SKM-1 treated with dmso at 0.1 percent for 144 hours (cell line): Measurements from ENCODE around the gene PARP12.
A peak's percentile ranks its signal among the peaks of the same experiment; 100 is the strongest.
"Not testable (repeated sequence)": the region's sequence is repeated elsewhere in the genome, so short reads cannot be mapped to it uniquely, and the experiment has no call there.

Experiments
- DNase-seq: peaks from one replicate; lab custom pipeline; 2025; ENCODE audit not compliant: unreplicated experiment; lab: John Stamatoyannopoulos, UW

PARP12 gene

DNA sequence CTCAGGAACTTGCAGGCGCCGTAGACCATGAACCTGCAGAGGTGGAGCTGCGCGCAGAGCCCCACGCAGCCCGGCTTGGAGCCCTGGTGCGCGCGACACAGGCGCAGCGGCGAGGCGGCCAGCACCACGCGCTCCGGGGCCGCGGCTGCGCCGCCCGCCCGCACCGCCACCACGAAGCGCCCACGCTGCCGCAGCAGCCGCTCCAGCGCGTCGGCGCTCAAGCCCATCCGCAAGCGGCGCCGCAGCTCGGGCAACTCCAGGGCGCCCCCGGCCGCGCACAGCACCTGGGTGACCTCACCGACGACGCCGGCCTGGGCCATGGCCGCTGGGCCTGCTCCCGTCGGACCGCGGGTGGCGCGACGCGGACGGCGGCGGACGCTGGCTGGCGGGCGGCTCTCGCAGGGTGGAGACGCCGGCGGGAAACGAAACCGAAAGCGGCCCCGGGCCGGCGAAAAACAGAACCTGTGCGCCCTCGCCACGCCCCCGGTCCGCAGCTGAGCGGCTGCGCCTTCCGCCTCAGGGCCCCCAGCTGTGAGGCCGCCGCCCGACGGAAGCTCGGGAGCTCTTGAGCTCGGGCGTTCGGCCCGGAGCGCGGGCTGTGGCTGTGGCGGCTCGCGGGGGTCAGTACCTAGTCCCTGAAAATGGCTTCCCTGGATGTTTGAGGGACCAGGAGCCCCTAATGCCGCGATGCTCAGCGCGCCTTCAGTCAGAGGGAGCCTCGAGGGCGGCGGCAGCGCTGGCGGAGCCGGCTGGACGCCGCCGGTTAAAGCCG lies at the start of gene PARP12:
PARP12 (minus strand) TSS at position 424 of the 772 bp plus-strand sequence; CDS start at position 320, 104 bp downstream.
- DNase-seq, result peak; percentile 81

- DNase-seq, result not testable (repeated sequence)
These were observed 46.0 kb upstream of the PARP12 start for GRCh38 chr7:140108777-140109176.

- DNase-seq, result no peak
These were observed 33.7 kb upstream of the PARP12 start for GRCh38 chr7:140096459-140096858.

- DNase-seq, result no peak
These were observed 30.6 kb upstream of the PARP12 start for GRCh38 chr7:140093375-140093774.

DNA sequence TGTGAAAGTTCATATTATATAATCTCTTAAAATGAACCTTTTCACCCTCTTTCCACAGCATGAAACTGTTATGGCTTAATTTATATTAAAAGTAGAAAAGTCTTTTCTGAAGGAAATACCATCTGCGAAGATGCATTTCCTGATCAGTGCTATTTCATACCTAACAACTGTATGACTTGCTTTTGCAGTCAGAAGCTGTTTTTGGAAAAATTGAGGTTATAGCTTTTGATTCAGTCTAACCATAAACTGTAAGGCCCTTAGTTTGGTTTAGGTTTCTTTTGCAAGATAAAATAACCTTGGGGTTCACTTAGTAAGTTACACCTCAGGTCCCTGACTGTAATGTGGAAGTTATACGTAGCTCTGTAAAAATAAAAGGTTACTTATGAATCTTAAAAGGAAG lies 22.7 kb upstream of the PARP12 start:
- no peak for DNase-seq

- DNase-seq, result no peak
These were observed 22.2 kb upstream of the PARP12 start for GRCh38 chr7:140084972-140085371.

DNA sequence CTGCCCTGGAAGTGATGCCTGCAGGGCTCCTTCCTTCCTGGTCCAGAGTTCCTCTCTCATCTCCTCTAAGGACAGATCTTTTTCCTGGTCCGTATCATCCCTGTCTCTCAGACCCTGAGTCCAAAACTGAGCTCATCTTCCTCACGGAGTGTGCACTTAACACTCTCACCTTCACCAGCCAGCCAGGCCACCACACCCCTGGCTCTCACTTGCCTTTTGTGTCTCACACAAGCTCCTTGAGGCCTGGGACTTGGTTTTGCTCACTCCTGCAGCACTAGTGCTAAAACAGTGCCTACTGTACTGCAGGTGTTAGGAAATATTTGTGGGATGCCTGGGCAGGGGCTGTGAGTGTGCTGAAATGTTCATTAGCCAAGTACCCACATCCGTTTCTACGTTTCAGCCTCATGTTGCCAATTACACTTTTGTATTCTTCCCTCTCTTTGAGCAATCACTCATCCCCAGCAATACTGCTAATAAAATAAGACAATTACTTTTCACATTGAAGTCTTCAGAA lies 21.4 kb upstream of the PARP12 start:
- DNase-seq, result peak; percentile 34

DNA sequence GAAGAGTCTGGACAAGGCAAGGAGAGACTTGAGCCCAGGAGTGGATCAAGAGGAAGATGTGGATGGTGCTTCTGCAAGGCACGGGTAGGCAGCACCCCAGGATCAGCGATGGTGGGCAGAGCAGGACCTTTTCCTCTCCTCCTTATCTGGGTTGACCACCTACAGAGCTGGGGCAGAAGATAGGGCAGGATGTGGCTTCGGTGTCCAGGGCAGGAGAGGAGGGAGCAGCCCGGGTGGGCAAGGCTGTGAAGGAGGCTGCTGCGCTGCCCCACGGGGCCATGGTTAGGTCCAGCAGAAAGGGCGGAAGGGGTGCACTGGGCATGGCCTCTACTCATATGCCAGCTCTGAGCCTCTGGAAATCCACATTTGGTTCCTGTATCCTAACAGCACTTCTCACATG lies 20.0 kb upstream of the PARP12 start:
- no peak for DNase-seq

- DNase-seq, result no peak
These were observed 19.1 kb upstream of the PARP12 start for GRCh38 chr7:140081774-140082425.

GRCh38 chr7:140080919-140081318 lies 18.2 kb upstream of the PARP12 start:
- DNase-seq, result no peak

DNA sequence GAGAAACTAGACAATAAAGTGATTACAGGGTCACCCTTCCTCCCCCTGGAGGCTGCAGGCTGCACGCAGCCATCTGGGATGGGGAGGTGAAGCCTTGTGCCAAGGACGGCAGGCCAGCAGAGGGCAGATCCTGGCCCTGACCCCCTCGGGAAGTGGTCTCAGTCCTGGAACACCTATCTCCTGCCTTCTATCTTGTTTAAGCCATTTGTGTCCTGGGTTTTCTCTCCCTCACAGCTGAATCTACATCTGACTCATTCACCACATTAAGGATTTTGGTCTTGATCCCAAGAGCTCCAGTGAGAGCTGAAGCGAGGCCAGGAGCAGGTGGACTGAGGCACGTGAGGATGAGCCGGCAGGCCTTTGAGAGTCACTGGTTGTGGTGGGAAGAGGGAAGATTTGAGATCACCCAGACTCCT lies 16.4 kb upstream of the PARP12 start:
- peak; percentile 8 for DNase-seq

DNA sequence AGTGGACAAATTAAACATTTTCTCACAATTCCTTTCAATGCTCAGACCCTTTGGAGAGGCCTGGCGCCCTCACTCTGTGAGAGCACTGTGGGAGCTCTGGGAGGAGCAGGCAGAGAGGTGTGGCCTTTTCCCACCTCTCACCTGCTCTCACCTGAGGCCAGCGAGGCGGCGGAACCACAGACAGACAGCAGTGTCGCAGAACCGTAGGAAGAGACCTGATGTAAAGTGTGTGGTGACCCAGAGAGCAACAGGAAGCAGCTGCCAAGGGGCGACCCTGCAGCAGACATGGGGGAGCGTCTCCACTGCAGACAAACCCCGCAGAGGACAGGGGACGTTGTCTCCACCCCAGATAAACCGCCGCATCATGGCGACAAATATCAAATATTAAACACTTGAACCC lies 15.6 kb upstream of the PARP12 start:
- DNase-seq, result no peak

- no peak for DNase-seq
These were observed 12.0 kb upstream of the PARP12 start for GRCh38 chr7:140074780-140075179.

DNA sequence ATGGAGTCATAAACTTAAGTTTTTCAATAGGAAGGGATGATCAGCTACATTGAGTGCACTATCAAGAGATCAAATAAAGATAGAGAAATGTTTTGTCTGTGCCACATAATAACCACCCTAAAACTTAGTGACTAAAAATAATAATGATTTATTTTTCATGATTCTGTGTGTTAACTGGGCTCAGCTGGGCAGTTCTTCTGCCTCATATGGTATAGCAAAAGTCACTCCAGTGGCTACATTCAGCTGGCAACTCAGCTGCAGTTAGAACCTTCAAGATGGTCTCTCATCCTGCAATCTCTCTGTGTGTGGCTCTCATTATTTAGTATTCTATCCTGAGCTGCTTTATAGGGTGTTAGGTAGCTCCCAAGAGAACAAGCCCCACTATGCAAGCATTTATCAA lies 7.8 kb upstream of the PARP12 start:
- DNase-seq, result no peak

GRCh38 chr7:140069298-140069949 lies 6.7 kb upstream of the PARP12 start:
- no peak for DNase-seq

GRCh38 chr7:140068033-140068432 lies 5.3 kb upstream of the PARP12 start:
- DNase-seq, result no peak

DNA sequence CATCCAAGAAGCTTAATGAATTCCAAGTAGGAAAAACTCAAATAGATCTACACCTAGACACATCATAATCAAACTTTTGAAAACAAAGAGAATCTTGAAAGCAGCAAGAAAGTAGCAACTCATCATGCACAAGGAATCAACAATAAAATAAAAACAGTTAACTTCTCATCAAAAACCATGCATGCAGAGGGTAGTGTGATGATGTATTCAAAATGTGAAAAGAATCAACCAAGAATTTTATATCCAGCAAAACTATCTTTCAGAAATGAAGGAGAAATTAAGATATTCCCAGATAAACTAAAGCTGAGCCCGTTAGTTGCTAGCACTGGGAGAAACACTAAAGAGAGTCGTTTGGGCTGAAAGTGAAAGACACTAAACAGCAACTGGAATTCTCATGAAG lies 4.3 kb upstream of the PARP12 start:
- DNase-seq, result no peak

DNA sequence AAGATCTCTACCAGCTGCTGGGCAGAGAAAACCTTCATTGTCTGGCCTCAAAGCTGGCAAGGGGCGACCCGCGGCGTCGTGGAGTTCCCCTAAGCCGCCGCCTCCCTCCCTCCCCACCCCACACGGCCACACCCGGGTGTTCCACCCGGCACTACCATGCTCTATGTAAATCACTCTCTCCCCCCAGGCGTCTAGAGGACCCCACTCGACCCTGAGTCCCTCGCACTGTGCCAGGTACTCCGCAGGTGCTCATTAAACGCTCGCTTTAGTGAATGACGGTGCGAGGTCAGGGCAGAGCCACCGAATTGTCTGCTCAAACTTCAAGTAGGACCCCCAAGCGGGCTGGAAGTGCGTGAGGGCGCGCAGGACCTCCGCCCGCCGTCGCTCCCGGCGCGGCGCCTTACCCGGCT lies 628 bp downstream of the PARP12 start:
- DNase-seq, result no peak

GRCh38 chr7:140061607-140061930 lies 1.2 kb downstream of the PARP12 start:
- no peak for DNase-seq

GRCh38 chr7:140060788-140061606 lies 1.8 kb downstream of the PARP12 start:
- DNase-seq, result no peak

DNA sequence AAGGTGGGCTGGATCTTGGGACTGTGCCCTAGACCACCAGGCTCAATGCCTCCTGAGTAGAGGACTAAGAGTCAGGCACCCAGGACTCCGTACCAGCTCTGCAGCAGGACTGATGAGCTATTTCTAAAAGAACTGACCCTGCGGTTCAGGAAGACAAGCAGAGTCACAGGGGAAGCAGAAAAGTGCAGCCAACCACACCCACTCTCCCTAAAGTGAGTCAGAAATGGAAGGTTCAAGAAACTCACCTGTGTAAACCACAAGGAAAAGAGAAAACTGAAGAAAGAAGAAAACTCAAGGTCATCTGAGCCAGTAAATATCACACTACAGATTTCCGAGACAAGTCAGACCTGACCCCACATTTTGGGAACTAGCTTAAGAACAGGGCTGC lies 2.5 kb downstream of the PARP12 start:
- no peak for DNase-seq
